Measurements from ENCODE around the gene EXOC4. TPM values are rescaled to one million over a fixed set of nuclear protein-coding genes. Genes with fewer than 3 reads are reported as not detected.

Gene EXOC4
- total RNA-seq, 1 donor from 2014 or later: 103 TPM

- ATAC-seq (ENCODE audit: low read depth): no peak
- no peak for DNase-seq
- Mint-ChIP-seq H3K4me3 (no peak overlapping the region), H3K9me3 (no peaks in the 10 kb centered on the region), H3K36me3 (ENCODE audit: low read depth) (peaks cover 10% of the 10 kb centered on the region), H3K27ac (no peak overlapping the region), H3K27me3 (no peaks in the 10 kb centered on the region), H3K4me1 (no peaks in the 10 kb centered on the region)
- CTCF ChIA-PET: no interaction called here
- POLR2A ChIA-PET: no interaction called here
- TF ChIP-seq CTCF (IDR thresholded peaks at IDR 0.05): no peak
- intact Hi-C loops (cut with micrococcal nuclease): no loop called here
These were observed 340.7 kb downstream of the EXOC4 start for GRCh38 chr7:133593561-133593960.

DNA sequence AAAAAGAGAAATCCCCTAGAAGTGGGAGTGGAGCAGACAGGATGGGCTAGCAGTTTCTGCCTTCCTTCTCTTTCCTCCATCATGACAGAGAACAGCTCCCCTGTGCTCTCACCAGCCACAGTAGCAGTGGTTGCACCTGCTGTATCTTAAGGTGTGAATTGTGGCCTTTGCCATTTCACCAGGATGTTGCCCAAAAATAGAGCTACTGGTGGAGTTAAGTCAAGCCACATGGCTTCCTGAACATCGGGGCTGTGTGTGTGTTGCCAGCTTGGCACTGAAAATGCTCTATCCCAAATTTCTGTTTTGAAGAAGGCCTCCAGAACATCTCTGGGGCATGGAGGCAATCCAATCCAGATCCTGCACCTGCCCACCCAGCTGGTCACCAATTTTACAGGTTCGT, 348.7 kb downstream of the EXOC4 start:
- Mint-ChIP-seq H3K4me3 (no peak overlapping the region), H3K4me1 (no peaks in the 10 kb centered on the region)

DNA sequence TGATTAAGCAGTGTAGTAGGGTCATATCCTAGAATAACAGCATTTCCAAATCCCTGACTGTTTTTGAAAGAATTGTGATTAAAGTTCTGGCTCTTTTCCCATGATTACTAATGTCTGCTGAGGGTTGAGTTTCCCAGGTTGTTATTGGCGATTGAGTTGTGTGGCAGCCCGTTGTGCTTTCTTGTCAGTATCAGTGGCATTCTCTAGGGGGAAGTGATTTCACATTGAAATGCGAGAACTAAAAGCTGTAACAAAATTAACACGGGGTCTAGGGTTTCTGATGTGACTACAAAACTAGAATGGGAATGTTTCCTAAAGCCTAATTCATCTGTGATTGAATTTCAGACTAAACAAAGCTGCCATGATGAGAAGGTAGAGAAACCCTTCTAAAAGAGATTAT, 349.4 kb downstream of the EXOC4 start:
- no peak for TF ChIP-seq CTCF (IDR thresholded peaks at IDR 0.05)
- POLR2A ChIA-PET: no interaction called here
- Mint-ChIP-seq H3K4me3 (no peak overlapping the region), H3K27ac (no peak overlapping the region), H3K36me3 (ENCODE audit: low read depth) (no peaks in the 10 kb centered on the region), H3K4me1 (no peaks in the 10 kb centered on the region), H3K27me3 (no peaks in the 10 kb centered on the region), H3K9me3 (no peaks in the 10 kb centered on the region)
- DNase-seq (no peak), ATAC-seq (ENCODE audit: low read depth) (no peak)
- intact Hi-C loops (cut with micrococcal nuclease): no loop called here
- CTCF ChIA-PET: no interaction called here

More for the DNA sequence above, 348.7 kb downstream of the EXOC4 start:
- TF ChIP-seq CTCF (IDR thresholded peaks at IDR 0.05): no peak
- no peaks in the 10 kb centered on the region for H3K36me3 Mint-ChIP-seq (ENCODE audit: low read depth)
- CTCF ChIA-PET: no interaction called here
- POLR2A ChIA-PET: no interaction called here
- no peaks in the 10 kb centered on the region for H3K27me3 Mint-ChIP-seq
- DNase-seq (no peak), ATAC-seq (ENCODE audit: low read depth) (no peak)
- no peaks in the 10 kb centered on the region for H3K9me3 Mint-ChIP-seq
- no peak overlapping the region for H3K27ac Mint-ChIP-seq
- intact Hi-C loops (cut with micrococcal nuclease): no loop called here

GRCh38 chr7:133606991-133607390, 354.1 kb downstream of the EXOC4 start:
- Mint-ChIP-seq H3K27ac (no peak overlapping the region), H3K36me3 (ENCODE audit: low read depth) (no peaks in the 10 kb centered on the region), H3K4me3 (no peak overlapping the region), H3K9me3 (no peaks in the 10 kb centered on the region), H3K27me3 (no peaks in the 10 kb centered on the region), H3K4me1 (no peaks in the 10 kb centered on the region)
- no peak for DNase-seq
- CTCF ChIA-PET: no interaction called here
- intact Hi-C loops (cut with micrococcal nuclease): no loop called here
- POLR2A ChIA-PET: no interaction called here
- no peak for ATAC-seq (ENCODE audit: low read depth)
- no peak for TF ChIP-seq CTCF (IDR thresholded peaks at IDR 0.05)

DNA sequence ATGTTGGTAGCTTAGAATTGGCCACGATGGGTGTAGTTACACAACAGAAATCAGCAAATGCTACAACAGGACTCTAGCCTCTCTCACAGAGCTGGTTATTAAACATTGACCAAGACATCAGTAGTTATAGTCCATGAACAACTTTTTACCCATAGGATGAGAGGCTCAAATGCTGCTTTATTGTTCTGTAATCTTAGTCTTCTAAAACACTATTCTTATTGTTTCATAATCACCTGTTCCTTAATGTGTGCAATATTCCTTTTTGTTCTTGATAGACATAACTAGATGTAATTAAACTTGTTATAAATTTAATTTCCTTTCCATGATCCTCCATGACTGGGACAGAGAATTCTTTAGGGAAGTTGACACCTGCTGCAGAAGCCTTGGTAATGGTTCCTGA, 356.9 kb downstream of the EXOC4 start:
- TF ChIP-seq CTCF (IDR thresholded peaks at IDR 0.05): no peak
- ChIA-PET POLR2A (no interaction called here), CTCF (no interaction called here)
- no peaks in the 10 kb centered on the region for H3K27me3 Mint-ChIP-seq
- intact Hi-C loops (cut with micrococcal nuclease): no loop called here
- ATAC-seq (ENCODE audit: low read depth) (no peak), DNase-seq (no peak)
- H3K36me3 Mint-ChIP-seq (ENCODE audit: low read depth): peaks cover 2% of the 10 kb centered on the region
- no peak overlapping the region for H3K4me3 Mint-ChIP-seq
- no peaks in the 10 kb centered on the region for H3K4me1 Mint-ChIP-seq
- H3K27ac Mint-ChIP-seq: no peak overlapping the region
- no peaks in the 10 kb centered on the region for H3K9me3 Mint-ChIP-seq

Measured in activated B cell treated with CpG ODN at 0.5 μM for 24 hours (primary cell).